Measurements from ENCODE around the gene SLC36A4.

DNA sequence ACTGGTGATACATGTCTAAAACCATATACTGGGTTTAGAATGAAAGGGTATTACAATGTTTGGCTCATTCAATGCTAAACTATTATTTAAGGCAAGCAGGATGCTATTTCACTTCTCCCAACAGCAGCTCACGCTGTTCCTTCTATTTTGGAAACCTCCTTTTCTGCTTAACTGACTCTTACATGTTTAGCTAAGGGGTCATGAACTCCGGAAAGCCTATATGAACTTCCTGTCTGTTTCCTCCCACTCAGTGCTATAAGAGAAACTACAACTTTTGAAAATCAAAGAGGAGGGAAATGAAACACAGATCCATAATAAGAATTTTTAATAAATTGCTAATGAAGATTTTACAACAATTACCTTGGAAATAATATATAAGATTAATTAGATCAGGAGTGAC lies 30.9 kb downstream of the SLC36A4 start:
- TF ChIP-seq, protein P1, sequence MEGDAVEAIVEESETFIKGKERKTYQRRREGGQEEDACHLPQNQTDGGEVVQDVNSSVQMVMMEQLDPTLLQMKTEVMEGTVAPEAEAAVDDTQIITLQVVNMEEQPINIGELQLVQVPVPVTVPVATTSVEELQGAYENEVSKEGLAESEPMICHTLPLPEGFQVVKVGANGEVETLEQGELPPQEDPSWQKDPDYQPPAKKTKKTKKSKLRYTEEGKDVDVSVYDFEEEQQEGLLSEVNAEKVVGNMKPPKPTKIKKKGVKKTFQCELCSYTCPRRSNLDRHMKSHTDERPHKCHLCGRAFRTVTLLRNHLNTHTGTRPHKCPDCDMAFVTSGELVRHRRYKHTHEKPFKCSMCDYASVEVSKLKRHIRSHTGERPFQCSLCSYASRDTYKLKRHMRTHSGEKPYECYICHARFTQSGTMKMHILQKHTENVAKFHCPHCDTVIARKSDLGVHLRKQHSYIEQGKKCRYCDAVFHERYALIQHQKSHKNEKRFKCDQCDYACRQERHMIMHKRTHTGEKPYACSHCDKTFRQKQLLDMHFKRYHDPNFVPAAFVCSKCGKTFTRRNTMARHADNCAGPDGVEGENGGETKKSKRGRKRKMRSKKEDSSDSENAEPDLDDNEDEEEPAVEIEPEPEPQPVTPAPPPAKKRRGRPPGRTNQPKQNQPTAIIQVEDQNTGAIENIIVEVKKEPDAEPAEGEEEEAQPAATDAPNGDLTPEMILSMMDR (IDR thresholded peaks at IDR 0.05): no peak
- no peak for TF ChIP-seq POLR2A (IDR thresholded peaks at IDR 0.05)
